HepG2 (cell line): ENCODE results near the gene LCMT2. TPM values are rescaled to one million over a fixed set of nuclear protein-coding genes. Genes with fewer than 3 reads are reported as not detected.

Source experiments
- ATAC-seq: fragments of 200-7000 bp; cut with Tn5 transposase; 3 replicates; pipeline ENCODE4 v1.9.1; 2020; ENCODE audit warnings: mild to moderate bottlenecking, moderate library complexity
- BruUV-seq: library from RNA; stranded (reverse); fragments of 400-500 nt; replicated peaks from 2 replicates; lab custom pipeline; 2021; lab: Mats Ljungman, UMichigan
- CTCF ChIA-PET: fragments of 300-600 bp; formaldehyde crosslinking; extraction: SDS; loops from one replicate; lab custom pipeline; 2021; ENCODE audit warnings: low total read pairs, inconsistent platforms, low intra/inter-chr PET ratio; lab: Yijun Ruan, JAX
- POLR2A ChIA-PET: fragments of 350-600 bp; sonication (Branson Sonifier 250); formaldehyde crosslinking; loops from one replicate; lab custom pipeline; 2020; ENCODE audit warnings: antibody characterized with exemption, inconsistent platforms; lab: Yijun Ruan, JAX
- DNase-seq: peaks from one replicate; pipeline ENCODE4 v3.0.0-alpha.2; 2015; ENCODE audit warnings: low spot score
- FAIRE-seq: peaks from 3 replicates; lab custom pipeline; 2011; peaks lifted over from hg19 to GRCh38; lab: Jason Lieb, UNC
- H2AFZ ChIP-seq: one replicate; pipeline ENCODE4 v1.6.1; 2011; ENCODE audit warnings: low read length, inconsistent platforms
- H3K27ac ChIP-seq: fragments of 300-600 bp; 3 replicates; pipeline ENCODE4 v1.8.0; 2011; ENCODE audit warnings: mixed run types, mild to moderate bottlenecking, mixed read lengths, low read length, inconsistent platforms; ENCODE audit not compliant: insufficient read depth; ENCODE audit errors: extremely low read length
- H3K27me3 ChIP-seq, 2 experiments: fragments of 200-600 bp in 1 of 2; 2 replicates in 1 of 2; 3 replicates in 1 of 2; pipeline versions ENCODE4 v1.6.0 to v1.8.0; 2011; ENCODE audit warnings: low read length in 2 of 2, mild to moderate bottlenecking in 2 of 2, moderate library complexity in 2 of 2, inconsistent platforms in 1 of 2; ENCODE audit not compliant: insufficient read depth in 2 of 2, control insufficient read depth in 1 of 2
- H3K36me3 ChIP-seq, 2 experiments: fragments of 200-600 bp in 1 of 2; replicated peaks in 1 of 2; 2 replicates in 1 of 2; 3 replicates in 1 of 2; pipeline versions ENCODE4 v1.5.1 to v1.8.0; 2011; ENCODE audit warnings: low read length in 2 of 2, inconsistent platforms in 1 of 2; ENCODE audit not compliant: insufficient read depth in 2 of 2, control insufficient read depth in 1 of 2
- H3K4me1 ChIP-seq: 2 replicates; pipeline ENCODE4 v1.5.1; 2012; ENCODE audit warnings: low read length, inconsistent platforms; ENCODE audit not compliant: insufficient read depth
- H3K4me2 ChIP-seq: 2 replicates; pipeline ENCODE4 v1.6.0; 2011; ENCODE audit warnings: low read depth, low read length, inconsistent platforms
- H3K4me3 ChIP-seq, 3 experiments: fragments of 200-600 bp in 1 of 3; sonication (generic), shearing (Covaris generic) in 1 of 3; replicated peaks in 1 of 3; 2 replicates each; pipeline ENCODE4 v1.5.1; 2011 to 2016; ENCODE audit warnings: low read length in 3 of 3, inconsistent platforms in 2 of 3, low read depth in 2 of 3, mild to moderate bottlenecking in 2 of 3, control low read depth in 1 of 3, mixed read lengths in 1 of 3; ENCODE audit not compliant: insufficient read depth in 1 of 3
- H3K79me2 ChIP-seq: one replicate; pipeline ENCODE4 v1.6.1; 2011; ENCODE audit warnings: low read length, inconsistent platforms; ENCODE audit not compliant: insufficient read depth
- H3K9ac ChIP-seq: 2 replicates; pipeline ENCODE4 v1.6.0; 2011; ENCODE audit warnings: mild to moderate bottlenecking, low read depth, low read length, inconsistent platforms; ENCODE audit not compliant: insufficient read depth
- H3K9me3 ChIP-seq: 2 replicates; pipeline ENCODE4 v1.5.1; 2012; ENCODE audit warnings: mild to moderate bottlenecking, low read length
- H4K20me1 ChIP-seq: 2 replicates; pipeline ENCODE4 v1.6.0; 2011; ENCODE audit warnings: inconsistent platforms, mild to moderate bottlenecking, low read length, moderate library complexity; ENCODE audit not compliant: insufficient read depth
- HDAC6 ChIP-seq: fragments of 200-600 bp; sonication (generic); IDR thresholded peaks from 2 replicates; pipeline ENCODE4 v1.7.0; 2017; ENCODE audit warnings: mild to moderate bottlenecking, antibody characterized with exemption, low read length, low read depth
- KDM5A ChIP-seq: fragments of 200-600 bp; sonication (generic); IDR thresholded peaks from 2 replicates; pipeline ENCODE4 v1.7.0; 2018; ENCODE audit warnings: antibody characterized with exemption, mild to moderate bottlenecking, low read length, borderline replicate concordance
- MXD4 ChIP-seq: IDR thresholded peaks from 2 replicates; pipeline ENCODE4 v1.6.1; 2016; ENCODE audit warnings: mild to moderate bottlenecking, missing biosample characterization, missing genetic modification reagents
- NFE2L2 ChIP-seq: fragments of 150-350 bp; IDR thresholded peaks from 2 replicates; pipeline ENCODE4 v1.6.1; 2014; ENCODE audit warnings: low read length
- REL ChIP-seq: sonication (generic); formaldehyde crosslinking; conservative IDR thresholded peaks from 2 replicates; pipeline ENCODE4 v1.8.0; 2022; ENCODE audit warnings: mild to moderate bottlenecking, missing genetic modification reagents, moderate library complexity
- ZNF773 ChIP-seq: sonication (generic); formaldehyde crosslinking; IDR thresholded peaks from 2 replicates; pipeline ENCODE4 v1.4.0; 2020; ENCODE audit warnings: missing genetic modification reagents, borderline replicate concordance
- ZNF788 ChIP-seq: sonication (generic); formaldehyde crosslinking; IDR thresholded peaks from 2 replicates; pipeline ENCODE4 v1.5.0; 2020; ENCODE audit warnings: mild to moderate bottlenecking, missing genetic modification reagents, borderline replicate concordance
- WGBS: methylation state at CpG from one replicate; pipeline ENCODE4 v1.1.6; 2017; ENCODE audit warnings: low lambda C conversion rate; 5-methylcytosine and 5-hydroxymethylcytosine counted together
- in situ Hi-C: cut with HindIII; loops from 2 replicates; pipeline ENCODE4 v1.10.0; 2017; ENCODE audit warnings: low pct_unique_long_range_greater_than_20kb; ENCODE audit not compliant: extremely low pct_ligation_motif_present
- intact Hi-C: fragments of 100-400 bp; cut with micrococcal nuclease; formaldehyde crosslinking; loops from one replicate; pipeline ENCODE4 v1.10.0; 2022; ENCODE audit not compliant: unreplicated experiment
- polyA plus RNA-seq, 8 experiments: library from polyadenylated mRNA; depleted of rRNA in 3 of 8; stranded (reverse) in 7 of 8; unstranded in 1 of 8; fragments of >200 nt; fragmentation: Illumina TruSeq in 4 of 8; extraction: Trizol in 4 of 8; gene quantifications; 2 replicates each; pipeline versions ENCODE4 v1.2.1 to v1.2.3, GENCODE V29; 2011 to 2016; ENCODE audit warnings: low read depth in 4 of 8, missing spikeins in 1 of 8, mixed read lengths in 1 of 8; ENCODE audit not compliant: insufficient read depth in 1 of 8
- total RNA-seq, 5 experiments: library from RNA; depleted of rRNA; stranded (reverse); fragments of >200 nt; fragmentation: Illumina TruSeq; extraction: Trizol; gene quantifications; 2 replicates each; pipeline ENCODE4 v1.2.3, GENCODE V29; 2016; ENCODE audit warnings: low read depth in 1 of 5
- TF ChIP-seq, protein P1 (sequence below): sonication (generic); formaldehyde crosslinking; IDR thresholded peaks from 2 replicates; pipeline ENCODE4 v1.9.0; 2021; ENCODE audit warnings: missing genetic modification reagents, borderline replicate concordance

The LCMT2 gene
- total and polyA plus RNA-seq, 2 of the 13 experiments (the other 11 are each of a cell fraction or from before 2014, with no cell fraction given), result 6.9 to 9.1 TPM

DNA sequence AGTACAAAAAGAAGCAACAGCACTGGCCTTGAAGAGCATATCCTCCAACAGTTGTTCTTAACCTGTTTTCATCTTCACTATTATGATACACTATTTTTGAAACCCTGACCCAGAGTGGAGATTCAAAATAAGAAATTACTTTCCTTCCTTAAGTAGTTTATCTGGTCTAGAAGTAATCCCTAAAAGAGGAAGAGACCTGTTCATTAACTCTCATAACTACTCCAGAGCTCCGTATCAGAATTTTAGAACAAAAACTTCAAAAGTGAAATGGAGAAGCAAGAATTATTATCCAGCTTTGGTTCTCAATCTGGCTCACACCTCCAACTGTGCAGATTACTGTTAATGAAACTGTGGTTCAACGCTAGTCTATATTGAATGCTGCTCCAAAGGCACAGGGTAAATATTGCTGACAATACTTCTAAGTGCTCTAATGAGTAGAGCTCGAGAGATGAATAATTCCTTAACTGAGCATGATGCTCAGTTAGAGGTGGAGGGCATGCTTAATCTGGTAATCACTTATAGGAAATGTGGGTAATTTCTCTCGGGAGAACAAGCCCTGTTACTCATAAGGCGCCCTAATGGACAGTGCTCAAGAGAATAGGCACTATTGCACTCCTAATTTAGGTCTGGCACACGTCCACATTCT, 5.2 kb downstream of the LCMT2 start:
- ATAC-seq (no peak), FAIRE-seq (no peak), DNase-seq (no peak)
- no peak overlapping the region for H3K27ac ChIP-seq
- no peak overlapping the region for H3K9ac ChIP-seq
- ChIA-PET POLR2A (no interaction called here), CTCF (no interaction called here)
- no TSS peak for BruUV-seq
- H3K36me3 ChIP-seq, result 0 out of 5 replicates have a peak, but pooled peaks cover 0 to 2% of the 10 kb centered on the region in 2 experiments
- H3K27me3 ChIP-seq, result peaks cover 0 to 2% of the 10 kb centered on the region in 2 experiments; a peak in 1 of 5 replicates
- no peaks in the 10 kb centered on the region for H4K20me1 ChIP-seq
- H3K4me1 ChIP-seq, result peaks cover 17% of the 10 kb centered on the region
- no peak overlapping the region for H3K4me3 ChIP-seq
- H3K9me3 ChIP-seq, result no peaks in the 10 kb centered on the region
- intact Hi-C loops (no loop called here), in situ Hi-C loops (no loop called here)
- no peak for TF ChIP-seq HDAC6
- no peak for TF ChIP-seq MXD4 (CRISPR knock-in tag)
- TF ChIP-seq KDM5A, result no peak
- TF ChIP-seq, protein P1, sequence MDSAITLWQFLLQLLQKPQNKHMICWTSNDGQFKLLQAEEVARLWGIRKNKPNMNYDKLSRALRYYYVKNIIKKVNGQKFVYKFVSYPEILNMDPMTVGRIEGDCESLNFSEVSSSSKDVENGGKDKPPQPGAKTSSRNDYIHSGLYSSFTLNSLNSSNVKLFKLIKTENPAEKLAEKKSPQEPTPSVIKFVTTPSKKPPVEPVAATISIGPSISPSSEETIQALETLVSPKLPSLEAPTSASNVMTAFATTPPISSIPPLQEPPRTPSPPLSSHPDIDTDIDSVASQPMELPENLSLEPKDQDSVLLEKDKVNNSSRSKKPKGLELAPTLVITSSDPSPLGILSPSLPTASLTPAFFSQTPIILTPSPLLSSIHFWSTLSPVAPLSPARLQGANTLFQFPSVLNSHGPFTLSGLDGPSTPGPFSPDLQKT (CRISPR knock-in tag), result no peak
- no peak for TF ChIP-seq ZNF788 (CRISPR knock-in tag)
- TF ChIP-seq NFE2L2, result no peak
- TF ChIP-seq ZNF773 (CRISPR knock-in tag), result no peak
- no peak for TF ChIP-seq REL (CRISPR knock-in tag)
- WGBS, result 27% methylated on average over 6 of the region's 6 CpGs
- no peak overlapping the region for H3K4me2 ChIP-seq
- H2AFZ ChIP-seq, result no peak overlapping the region
- peaks cover 14% of the 10 kb centered on the region for H3K79me2 ChIP-seq
